Vagina (tissue), 2 donors: ENCODE measurements around the gene SYTL4.

Experiments used
- POLR2A ChIP-seq, 2 donors: fragments of 450-650 bp; IDR thresholded peaks; one replicate each; pipeline ENCODE4 v1.6.1; 2017; ENCODE audit warnings: antibody characterized with exemption in 2 of 2, mild to moderate bottlenecking in 2 of 2, moderate library complexity in 2 of 2
- POLR2AphosphoS5 ChIP-seq, 2 donors: sonication (generic); formaldehyde crosslinking; IDR thresholded peaks; one replicate each; pipeline ENCODE4 v1.9.0; 2017; ENCODE audit warnings: antibody characterized with exemption in 2 of 2, mild to moderate bottlenecking in 2 of 2, low read depth in 1 of 2; ENCODE audit not compliant: insufficient read depth in 1 of 2
- TF ChIP-seq, protein P1 (sequence below), 3 experiments: fragments of 450-650 bp in 2 of 3; fragments of 200-600 bp in 1 of 3; sonication (generic) in 1 of 3; IDR thresholded peaks; one replicate each; pipeline ENCODE4 v1.5.1; 2017 to 2019; ENCODE audit warnings: antibody characterized with exemption in 3 of 3, mild to moderate bottlenecking in 2 of 3, moderate library complexity in 2 of 3

DNA sequence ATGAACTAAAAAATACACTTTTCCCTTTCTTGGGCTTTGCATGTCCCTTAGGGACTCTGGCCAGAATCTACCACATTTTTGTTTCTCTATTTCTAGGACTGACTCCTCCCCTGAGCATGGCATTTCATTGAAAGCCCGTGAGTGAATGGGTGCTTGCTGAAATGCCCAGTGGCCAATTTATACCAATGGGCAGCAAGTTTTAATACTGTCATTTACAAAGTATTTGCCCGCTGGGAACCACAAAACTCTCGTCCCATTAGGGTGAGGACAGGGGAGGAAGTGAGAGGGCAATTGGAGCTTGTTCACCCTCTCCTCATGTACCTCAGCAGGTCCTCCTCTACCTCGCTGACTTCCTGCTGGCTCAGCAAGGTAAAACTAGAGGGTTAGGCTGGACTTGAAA lies 86.8 kb downstream of the SYTL4 start:
- TF ChIP-seq, protein P1, sequence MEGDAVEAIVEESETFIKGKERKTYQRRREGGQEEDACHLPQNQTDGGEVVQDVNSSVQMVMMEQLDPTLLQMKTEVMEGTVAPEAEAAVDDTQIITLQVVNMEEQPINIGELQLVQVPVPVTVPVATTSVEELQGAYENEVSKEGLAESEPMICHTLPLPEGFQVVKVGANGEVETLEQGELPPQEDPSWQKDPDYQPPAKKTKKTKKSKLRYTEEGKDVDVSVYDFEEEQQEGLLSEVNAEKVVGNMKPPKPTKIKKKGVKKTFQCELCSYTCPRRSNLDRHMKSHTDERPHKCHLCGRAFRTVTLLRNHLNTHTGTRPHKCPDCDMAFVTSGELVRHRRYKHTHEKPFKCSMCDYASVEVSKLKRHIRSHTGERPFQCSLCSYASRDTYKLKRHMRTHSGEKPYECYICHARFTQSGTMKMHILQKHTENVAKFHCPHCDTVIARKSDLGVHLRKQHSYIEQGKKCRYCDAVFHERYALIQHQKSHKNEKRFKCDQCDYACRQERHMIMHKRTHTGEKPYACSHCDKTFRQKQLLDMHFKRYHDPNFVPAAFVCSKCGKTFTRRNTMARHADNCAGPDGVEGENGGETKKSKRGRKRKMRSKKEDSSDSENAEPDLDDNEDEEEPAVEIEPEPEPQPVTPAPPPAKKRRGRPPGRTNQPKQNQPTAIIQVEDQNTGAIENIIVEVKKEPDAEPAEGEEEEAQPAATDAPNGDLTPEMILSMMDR (IDR thresholded peaks at IDR 0.05), result no peak
- TF ChIP-seq POLR2AphosphoS5 (IDR thresholded peaks at IDR 0.05; ENCODE audit: insufficient read depth in 1 of 2, low read depth in 1 of 2) (no peak), POLR2A (IDR thresholded peaks at IDR 0.05) (no peak)
